Fibroblast of villous mesenchyme (primary cell): ENCODE results near the gene SPATA6. TPM values are rescaled to one million over a fixed set of nuclear protein-coding genes. Genes with fewer than 3 reads are reported as not detected.
A peak's percentile ranks its signal among the peaks of the same experiment; 100 is the strongest.

ENCODE experiments used
- DNase-seq: peaks from one replicate; pipeline ENCODE4 v3.0.0-alpha.2; 2010; ENCODE audit warnings: low read depth
- H3K4me3 ChIP-seq: 2 replicates; pipeline ENCODE4 v1.5.1; 2011; ENCODE audit warnings: low read depth, mild to moderate bottlenecking, low read length
- CTCF ChIP-seq: IDR thresholded peaks from 2 replicates; pipeline ENCODE4 v1.5.1; 2012; ENCODE audit warnings: low read depth, mild to moderate bottlenecking, low read length; ENCODE audit not compliant: insufficient read depth
- total RNA-seq: library from RNA; depleted of rRNA; stranded (reverse); fragments of >200 nt; gene quantifications from 2 replicates; pipeline ENCODE4 v1.2.3, GENCODE V29; 2012

Gene SPATA6
- total RNA-seq, 1 donor, result 4.7 TPM

GRCh38 chr1:48472638-48473037, 634 bp upstream of the SPATA6 start:
- DNase-seq, result peak; percentile 2
- H3K4me3 ChIP-seq, result peak overlapping the region; percentile 71
- TF ChIP-seq CTCF, result no peak

- peak overlapping the region; percentile 71 for H3K4me3 ChIP-seq
- TF ChIP-seq CTCF, result no peak
- no peak for DNase-seq
Measured at GRCh38 chr1:48470950-48471690, 884 bp downstream of the SPATA6 start.

- peak overlapping the region; percentile 24 for H3K4me3 ChIP-seq
- TF ChIP-seq CTCF, result no peak
- peak; percentile 12 for DNase-seq
Measured at GRCh38 chr1:48470481-48470855, 1.5 kb downstream of the SPATA6 start.

- no peak for TF ChIP-seq CTCF
- H3K4me3 ChIP-seq, result peak overlapping the region; percentile 24
- DNase-seq, result peak; percentile 52
Measured at GRCh38 chr1:48469616-48470480, 2.2 kb downstream of the SPATA6 start.

- no peak overlapping the region for H3K4me3 ChIP-seq
- TF ChIP-seq CTCF, result no peak
- DNase-seq, result no peak
Measured at GRCh38 chr1:48466594-48466993, 5.4 kb downstream of the SPATA6 start.

GRCh38 chr1:48462716-48463302, 9.2 kb downstream of the SPATA6 start:
- DNase-seq, result no peak
- no peak for TF ChIP-seq CTCF
- no peak overlapping the region for H3K4me3 ChIP-seq
